NCI-H748 (cell line): ENCODE data around the gene CCDC124.
"Not testable (repeated sequence)": the region's sequence is repeated elsewhere in the genome, so short reads cannot be mapped to it uniquely, and the experiment has no call there.

Experiments used
- DNase-seq: peaks from one replicate; lab custom pipeline; 2025; ENCODE audit not compliant: unreplicated experiment; lab: John Stamatoyannopoulos, UW

Gene CCDC124

DNA sequence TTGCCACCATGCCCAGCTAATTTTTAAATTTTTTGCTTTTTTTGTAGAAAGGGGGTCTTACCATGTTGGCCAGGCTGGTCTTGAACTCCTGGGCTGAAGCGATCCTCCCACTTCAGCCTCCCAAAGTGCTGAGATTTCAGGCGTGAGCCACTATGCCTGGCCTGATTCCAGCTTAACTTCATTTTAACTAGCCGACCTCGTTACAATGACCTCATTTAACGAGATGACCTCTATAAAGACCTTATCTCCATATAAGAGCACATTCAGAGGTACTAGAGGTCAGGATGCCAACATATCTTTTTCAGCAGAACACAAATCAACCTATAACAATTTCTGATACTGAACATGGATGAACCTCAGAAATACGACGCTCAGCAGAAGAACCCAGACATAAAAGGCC is 44.7 kb downstream of the CCDC124 start:
- no peak for DNase-seq

DNA sequence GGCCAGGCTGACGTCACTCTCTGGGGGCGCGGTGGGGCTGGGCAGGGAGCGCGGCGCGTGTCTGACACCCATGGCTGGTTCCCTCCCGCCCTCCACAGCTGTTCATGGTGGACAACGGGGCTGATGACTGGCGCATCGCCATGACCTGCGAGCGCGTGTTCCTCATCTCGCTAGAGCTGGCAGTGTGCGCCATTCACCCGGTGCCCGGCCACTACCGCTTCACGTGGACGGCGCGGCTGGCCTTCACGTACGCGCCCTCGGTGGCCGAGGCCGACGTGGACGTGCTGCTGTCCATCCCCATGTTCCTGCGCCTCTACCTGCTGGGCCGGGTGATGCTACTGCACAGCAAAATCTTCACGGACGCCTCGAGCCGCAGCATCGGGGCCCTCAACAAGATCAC is 48.8 kb downstream of the CCDC124 start:
- no peak for DNase-seq

DNA sequence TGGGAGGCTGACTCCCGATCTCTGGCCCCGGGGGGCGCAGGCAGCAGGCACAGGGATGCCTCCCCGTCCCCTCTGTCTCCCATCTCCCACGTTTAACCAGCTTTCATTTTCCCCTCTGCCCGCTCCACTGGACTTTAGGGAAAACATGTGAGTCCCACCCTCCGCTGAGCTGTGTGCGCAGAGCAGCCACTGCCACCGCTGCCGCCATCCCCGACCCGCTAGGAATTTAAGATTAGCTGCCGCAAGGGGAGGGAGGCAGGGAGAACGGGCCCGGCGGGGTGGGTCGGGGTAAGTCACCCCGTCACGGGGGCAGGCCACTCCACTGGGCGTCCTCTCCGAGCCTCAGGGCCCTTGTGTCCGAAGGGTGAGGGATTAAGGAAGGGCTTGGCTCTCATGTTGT is 49.6 kb downstream of the CCDC124 start:
- no peak for DNase-seq

DNA sequence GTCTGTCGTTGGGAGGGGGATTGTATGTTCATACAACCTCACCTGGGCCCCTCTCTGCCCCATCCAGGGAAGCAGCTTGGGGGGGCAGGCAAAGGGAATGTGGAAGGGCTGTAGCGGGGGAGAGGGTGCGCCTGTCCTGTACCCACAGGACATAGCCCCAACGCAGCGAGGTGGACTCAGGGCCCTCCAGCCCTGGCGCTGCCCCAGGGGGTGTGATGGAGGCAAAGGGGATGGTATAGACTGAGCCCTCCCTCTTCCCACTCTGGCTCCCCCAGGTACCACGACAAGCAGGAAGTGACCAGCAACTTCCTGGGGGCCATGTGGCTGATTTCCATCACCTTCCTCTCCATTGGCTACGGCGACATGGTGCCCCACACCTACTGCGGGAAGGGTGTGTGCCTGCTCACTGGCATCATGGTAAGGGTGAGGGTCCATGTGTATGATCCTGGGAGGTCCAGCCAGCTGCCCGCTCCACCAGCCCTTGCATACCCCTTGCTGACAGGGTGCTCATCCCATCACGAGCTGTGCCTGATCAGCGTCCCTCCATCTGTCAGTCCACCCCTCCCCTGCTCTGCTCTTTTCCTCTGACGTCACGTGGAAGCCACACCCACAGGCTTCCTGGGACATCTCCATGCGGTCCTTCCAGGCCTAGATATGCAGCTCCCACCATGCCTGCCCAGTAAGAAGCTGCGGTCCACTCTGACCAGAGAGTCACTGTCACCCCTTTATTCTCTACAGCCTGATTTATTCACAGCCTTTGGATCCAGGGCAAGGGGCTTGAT is 52.4 kb downstream of the CCDC124 start:
- DNase-seq, result no peak

GRCh38 chr19:17986569-17986968 is 53.8 kb downstream of the CCDC124 start:
- DNase-seq, result not testable (repeated sequence)

GRCh38 chr19:17988161-17988560 is 55.3 kb downstream of the CCDC124 start:
- no peak for DNase-seq

DNA sequence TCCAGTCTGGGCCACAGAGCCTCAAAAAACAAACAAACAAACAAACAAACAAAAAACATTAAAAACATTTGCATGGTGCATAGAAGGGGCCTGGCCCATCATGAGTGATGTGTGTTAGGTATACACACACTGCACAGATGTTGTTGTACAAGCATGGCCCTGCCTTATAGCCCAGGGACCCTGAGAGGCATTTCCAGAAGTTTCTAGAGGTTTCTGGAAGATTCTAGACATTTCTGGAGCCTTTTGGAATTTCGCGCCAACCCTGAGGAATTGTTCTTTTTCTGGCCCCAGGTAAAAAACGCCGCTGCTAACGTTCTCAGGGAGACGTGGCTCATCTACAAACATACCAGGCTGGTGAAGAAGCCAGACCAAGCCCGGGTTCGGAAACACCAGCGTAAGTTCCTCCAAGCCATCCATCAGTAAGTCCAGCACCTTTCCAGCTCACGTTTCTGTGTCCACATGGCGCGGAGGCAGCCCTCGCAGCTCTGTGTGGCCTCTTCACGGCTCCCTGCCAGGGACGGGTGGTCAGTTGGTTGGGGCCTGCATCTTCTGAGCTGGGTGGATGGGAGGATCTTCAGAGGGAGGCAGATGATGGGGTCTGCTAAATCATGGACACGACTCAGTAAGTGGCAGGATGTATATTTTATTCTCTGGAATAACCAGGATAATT is 56.7 kb downstream of the CCDC124 start:
- DNase-seq, result no peak

DNA sequence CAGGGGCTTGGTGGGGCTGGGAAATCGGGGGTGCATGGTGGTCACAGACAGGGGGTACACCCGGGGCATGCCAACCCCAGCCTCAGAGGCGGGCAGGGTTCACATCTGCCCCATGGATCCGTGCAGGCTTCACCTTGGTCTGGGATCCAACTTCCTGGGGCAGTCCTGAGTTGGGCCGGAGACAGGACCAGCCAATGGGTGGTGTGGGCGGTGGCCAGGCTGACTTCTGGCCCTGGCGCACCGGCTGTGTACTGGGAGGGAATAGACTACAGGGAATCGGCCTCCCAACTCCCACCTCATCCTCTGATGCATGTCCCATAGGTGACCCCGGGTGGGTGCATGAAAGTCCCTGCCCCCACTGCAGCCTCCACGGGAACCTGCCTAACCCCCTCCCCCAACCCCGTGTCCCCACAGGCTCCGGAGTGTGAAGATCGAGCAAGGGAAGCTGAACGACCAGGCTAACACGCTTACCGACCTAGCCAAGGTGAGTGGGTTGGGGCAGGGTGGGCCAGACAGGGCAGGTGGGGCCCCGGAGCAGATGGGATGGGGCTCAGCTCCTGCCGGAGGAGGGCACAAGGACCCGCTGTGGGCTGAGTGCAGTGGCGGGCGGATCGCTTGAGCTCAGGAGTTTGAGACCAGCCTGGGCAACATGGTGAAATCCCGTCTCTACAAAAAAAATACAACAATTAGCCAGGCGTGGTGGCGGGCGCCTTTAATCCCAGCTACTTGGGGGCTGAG is 60.4 kb downstream of the CCDC124 start:
- DNase-seq, result no peak
